Caco-2 (cell line): ENCODE measurements around the gene PTGES3L. TPM values are rescaled to one million over a fixed set of nuclear protein-coding genes. Genes with fewer than 3 reads are reported as not detected.

Experiments used
- BruUV-seq: library from RNA; stranded (reverse); fragments of 400-500 nt; replicated peaks from 2 replicates; lab custom pipeline; 2021; lab: Mats Ljungman, UMichigan
- CTCF ChIA-PET: fragments of 300-600 bp; sonication (Branson Sonifier 250); formaldehyde crosslinking; loops from one replicate; lab custom pipeline; 2022; ENCODE audit warnings: antibody characterized with exemption; lab: Charles Lee
- POLR2A ChIA-PET: fragments of 300-600 bp; sonication (Branson Sonifier 250); formaldehyde crosslinking; loops from one replicate; lab custom pipeline; 2022; ENCODE audit warnings: antibody characterized with exemption; lab: Charles Lee
- DNase-seq, 2 experiments: peaks; one replicate each; pipeline versions ENCODE4 v3.0.0 to v3.0.0-alpha.2; 2020 to 2022
- H3K27me3 ChIP-seq: replicated peaks from 2 replicates; pipeline ENCODE4 v1.6.0; 2011; ENCODE audit warnings: low read length; ENCODE audit not compliant: control insufficient read depth, insufficient read depth
- H3K36me3 ChIP-seq: 2 replicates; pipeline ENCODE4 v1.5.1; 2011; ENCODE audit warnings: low read length; ENCODE audit not compliant: control insufficient read depth, insufficient read depth
- H3K4me1 ChIP-seq: fragments of 250-450 bp; sonication (Bioruptor Pico); 2 replicates; pipeline ENCODE4 v1.5.1; 2020; ENCODE audit warnings: mild to moderate bottlenecking
- H3K4me3 ChIP-seq: 2 replicates; pipeline ENCODE4 v1.5.1; 2011; ENCODE audit warnings: low read depth, mild to moderate bottlenecking, control low read depth, low read length
- H3K9me3 ChIP-seq: fragments of 250-450 bp; sonication (Bioruptor Pico); 2 replicates; pipeline ENCODE4 v1.5.1; 2020; ENCODE audit warnings: mild to moderate bottlenecking, moderate library complexity
- H3K27ac Mint-ChIP-seq: one replicate; pipeline ENCODE4 v1.8.0; 2022; ENCODE audit warnings: mixed read lengths; ENCODE audit not compliant: unreplicated experiment
- H3K27me3 Mint-ChIP-seq: one replicate; pipeline ENCODE4 v1.8.0; 2022; ENCODE audit warnings: mixed read lengths; ENCODE audit not compliant: insufficient read depth, unreplicated experiment
- H3K36me3 Mint-ChIP-seq: one replicate; pipeline ENCODE4 v1.8.0; 2022; ENCODE audit warnings: mild to moderate bottlenecking, mixed read lengths; ENCODE audit not compliant: insufficient read depth, unreplicated experiment
- H3K4me1 Mint-ChIP-seq: one replicate; pipeline ENCODE4 v1.8.0; 2022; ENCODE audit warnings: low read depth, mixed read lengths; ENCODE audit not compliant: unreplicated experiment
- H3K4me3 Mint-ChIP-seq: one replicate; pipeline ENCODE4 v1.8.0; 2022; ENCODE audit warnings: mild to moderate bottlenecking, moderate library complexity, mixed read lengths; ENCODE audit not compliant: unreplicated experiment
- H3K9me3 Mint-ChIP-seq: one replicate; pipeline ENCODE4 v1.8.0; 2022; ENCODE audit warnings: mixed read lengths; ENCODE audit not compliant: unreplicated experiment
- intact Hi-C: fragments of 100-400 bp; cut with micrococcal nuclease; formaldehyde crosslinking; loops from one replicate; pipeline ENCODE4 v1.10.0; 2022; ENCODE audit not compliant: unreplicated experiment
- total RNA-seq: library from RNA; stranded (reverse); gene quantifications from 2 replicates; pipeline ENCODE4 v1.2.3, GENCODE V29; 2022
- TF ChIP-seq, protein P1 (sequence below), 2 experiments: fragments of 200-600 bp in 1 of 2; IDR thresholded peaks; 1 replicate in 1 of 2; 2 replicates in 1 of 2; pipeline versions ENCODE4 v1.5.1 to v1.8.0; 2011 to 2022; ENCODE audit warnings: antibody characterized with exemption in 1 of 2, control low read depth in 1 of 2, inconsistent platforms in 1 of 2, low read depth in 1 of 2, low read length in 1 of 2, mild to moderate bottlenecking in 1 of 2, moderate library complexity in 1 of 2; ENCODE audit not compliant: insufficient read depth in 1 of 2, severe bottlenecking in 1 of 2, unreplicated experiment in 1 of 2

The PTGES3L gene
- total RNA-seq, 1 experiment from 2014 or later = 1.2 TPM

DNA sequence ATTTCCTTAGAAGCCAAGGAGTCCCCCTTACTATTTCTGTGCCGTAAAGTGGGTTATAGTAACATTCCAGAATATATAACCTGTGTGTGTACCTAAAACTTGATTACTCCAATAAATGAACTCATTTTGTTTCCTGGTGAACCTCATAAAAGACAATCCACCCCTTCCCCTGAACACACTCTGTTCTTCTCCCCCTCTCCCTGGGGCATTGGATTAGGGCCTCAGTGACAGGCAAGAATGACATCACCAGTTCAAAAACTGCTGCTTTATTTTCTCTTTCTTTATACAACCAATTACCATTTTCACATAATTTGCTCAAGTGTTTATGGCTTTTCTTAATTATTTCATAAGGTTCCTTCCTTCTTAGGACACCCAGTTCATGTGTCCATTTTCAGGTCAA lies 33.1 kb downstream of the PTGES3L start:
- Histone ChIP-seq H3K36me3 (no peaks in the 10 kb centered on the region; the same call in 1 of the 2 replicates), H3K27me3 (no peaks in the 10 kb centered on the region), H3K4me3 (no peak overlapping the region), H3K4me1 (no peaks in the 10 kb centered on the region), H3K9me3 (no peaks in the 10 kb centered on the region)
- TF ChIP-seq, protein P1, sequence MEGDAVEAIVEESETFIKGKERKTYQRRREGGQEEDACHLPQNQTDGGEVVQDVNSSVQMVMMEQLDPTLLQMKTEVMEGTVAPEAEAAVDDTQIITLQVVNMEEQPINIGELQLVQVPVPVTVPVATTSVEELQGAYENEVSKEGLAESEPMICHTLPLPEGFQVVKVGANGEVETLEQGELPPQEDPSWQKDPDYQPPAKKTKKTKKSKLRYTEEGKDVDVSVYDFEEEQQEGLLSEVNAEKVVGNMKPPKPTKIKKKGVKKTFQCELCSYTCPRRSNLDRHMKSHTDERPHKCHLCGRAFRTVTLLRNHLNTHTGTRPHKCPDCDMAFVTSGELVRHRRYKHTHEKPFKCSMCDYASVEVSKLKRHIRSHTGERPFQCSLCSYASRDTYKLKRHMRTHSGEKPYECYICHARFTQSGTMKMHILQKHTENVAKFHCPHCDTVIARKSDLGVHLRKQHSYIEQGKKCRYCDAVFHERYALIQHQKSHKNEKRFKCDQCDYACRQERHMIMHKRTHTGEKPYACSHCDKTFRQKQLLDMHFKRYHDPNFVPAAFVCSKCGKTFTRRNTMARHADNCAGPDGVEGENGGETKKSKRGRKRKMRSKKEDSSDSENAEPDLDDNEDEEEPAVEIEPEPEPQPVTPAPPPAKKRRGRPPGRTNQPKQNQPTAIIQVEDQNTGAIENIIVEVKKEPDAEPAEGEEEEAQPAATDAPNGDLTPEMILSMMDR (IDR thresholded peaks at IDR 0.05; ENCODE audit: insufficient read depth in 1 of 2, low read depth in 1 of 2, low read length in 1 of 2, severe bottlenecking in 1 of 2, unreplicated experiment in 1 of 2) = no peak
- H3K9me3 Mint-ChIP-seq = no peaks in the 10 kb centered on the region
- no peak overlapping the region for H3K4me3 Mint-ChIP-seq
- BruUV-seq = no TSS peak
- H3K4me1 Mint-ChIP-seq = no peaks in the 10 kb centered on the region
- CTCF ChIA-PET = interaction anchor here (0.6 kb wide), 1 partner anchor 128 kb away, joined by 3 read pairs; no protein-coding TSS in a partner anchor
- H3K27me3 Mint-ChIP-seq = no peaks in the 10 kb centered on the region
- DNase-seq = no peak
- POLR2A ChIA-PET = no interaction called here
- H3K27ac Mint-ChIP-seq = no peak overlapping the region
- intact Hi-C loops = no loop called here
- H3K36me3 Mint-ChIP-seq = peaks cover 25% of the 10 kb centered on the region

DNA sequence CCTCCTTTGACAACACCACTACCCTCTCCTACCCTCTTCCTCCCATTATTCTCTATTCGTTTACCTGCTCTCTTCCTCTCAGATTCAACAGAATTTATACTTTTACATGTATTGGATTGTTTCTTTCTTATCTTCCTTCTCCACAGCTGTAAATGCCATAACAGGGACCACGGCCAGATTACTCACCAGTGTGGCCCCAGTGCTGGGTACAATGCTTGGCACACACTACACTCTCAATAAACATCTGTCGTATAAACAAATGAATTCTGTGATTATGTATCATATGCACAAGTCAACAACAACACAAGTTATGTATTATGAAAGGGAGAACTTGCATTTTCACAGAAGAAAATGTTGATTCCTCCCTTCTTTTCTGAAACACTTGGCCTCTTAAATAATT lies 35.7 kb downstream of the PTGES3L start:
- no peaks in the 10 kb centered on the region for H3K9me3 ChIP-seq
- POLR2A ChIA-PET = no interaction called here
- H3K27me3 ChIP-seq = no peaks in the 10 kb centered on the region
- H3K4me3 ChIP-seq = no peak overlapping the region
- TF ChIP-seq, protein P1 (IDR thresholded peaks at IDR 0.05; ENCODE audit: insufficient read depth in 1 of 2, low read depth in 1 of 2, low read length in 1 of 2, severe bottlenecking in 1 of 2, unreplicated experiment in 1 of 2) = no peak
- H3K27me3 Mint-ChIP-seq = no peaks in the 10 kb centered on the region
- no TSS peak for BruUV-seq
- no peaks in the 10 kb centered on the region for H3K4me1 ChIP-seq
- peaks cover 7% of the 10 kb centered on the region for H3K36me3 Mint-ChIP-seq
- intact Hi-C loops = no loop called here
- H3K36me3 ChIP-seq = no peaks in the 10 kb centered on the region
- no peak for DNase-seq
- no peak overlapping the region for H3K27ac Mint-ChIP-seq
- CTCF ChIA-PET = no interaction called here
- no peaks in the 10 kb centered on the region for H3K9me3 Mint-ChIP-seq
- no peaks in the 10 kb centered on the region for H3K4me1 Mint-ChIP-seq
- no peak overlapping the region for H3K4me3 Mint-ChIP-seq

DNA sequence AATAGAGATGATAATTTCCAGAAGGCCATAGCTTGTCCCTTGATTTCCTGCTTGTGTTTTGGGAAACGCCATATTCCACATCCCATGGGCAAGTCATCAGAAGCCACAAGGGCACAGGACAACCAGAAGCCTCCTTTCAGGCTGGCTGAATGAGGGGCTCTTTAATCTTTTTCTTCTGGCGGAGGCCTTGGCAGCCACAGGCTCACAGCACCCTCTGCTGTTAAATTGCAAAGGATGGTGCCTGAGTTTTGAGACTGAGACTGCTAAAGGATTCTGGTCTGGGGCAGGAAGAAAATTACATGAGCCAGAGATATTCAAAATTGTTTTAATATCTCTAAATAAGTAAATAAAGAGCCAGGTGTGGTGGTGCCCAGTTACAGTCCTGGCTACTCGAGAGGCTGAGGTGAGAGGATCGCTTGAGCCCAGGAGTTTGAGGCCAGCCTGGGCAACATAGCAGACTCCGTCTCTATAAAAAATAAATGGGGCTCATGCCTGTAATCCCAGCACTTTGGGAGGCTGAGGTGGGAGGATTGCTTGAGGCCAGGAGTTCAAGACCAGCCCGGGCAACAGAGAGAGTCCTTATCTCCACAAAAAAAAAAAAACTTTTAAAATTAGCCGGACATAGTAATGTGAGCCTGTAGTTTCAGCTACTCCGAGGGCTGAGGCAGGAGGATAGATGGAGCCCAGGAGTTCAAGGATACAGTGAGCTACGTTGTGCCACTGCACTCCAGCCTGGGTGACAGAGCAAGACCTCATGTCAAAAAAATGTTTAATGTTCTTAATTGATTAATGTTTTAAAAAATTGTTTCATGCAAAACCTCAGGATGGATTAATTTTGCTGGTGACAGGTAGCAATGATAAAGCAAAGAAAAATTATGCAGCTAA lies 41.9 kb downstream of the PTGES3L start:
- TF ChIP-seq, protein P1 (IDR thresholded peaks at IDR 0.05; ENCODE audit: insufficient read depth in 1 of 2, low read depth in 1 of 2, low read length in 1 of 2, severe bottlenecking in 1 of 2, unreplicated experiment in 1 of 2) = peak; percentile 75 to 81
- Mint-ChIP-seq H3K36me3 (no peaks in the 10 kb centered on the region), H3K4me1 (no peaks in the 10 kb centered on the region), H3K27ac (no peak overlapping the region), H3K27me3 (peaks cover 5% of the 10 kb centered on the region), H3K9me3 (no peaks in the 10 kb centered on the region), H3K4me3 (no peak overlapping the region)
- Histone ChIP-seq H3K36me3 (no peaks in the 10 kb centered on the region), H3K27me3 (no peaks in the 10 kb centered on the region), H3K4me3 (no peak overlapping the region), H3K4me1 (no peaks in the 10 kb centered on the region), H3K9me3 (no peaks in the 10 kb centered on the region)
- ChIA-PET CTCF (interaction anchor here (0.6 to 1.5 kb wide), 9 partner anchors 9 to 657 kb away, joined by 3 to 7 read pairs (median 4); partner anchors contain the start of gene RPL27), POLR2A (no interaction called here)
- BruUV-seq = no TSS peak
- intact Hi-C loops = loop anchor here (1.0 kb wide), 2 partner anchors 95 to 217 kb away; no protein-coding TSS in a partner anchor
- peak; percentile 65 to 72 for DNase-seq
